HG03196 (cell line): ENCODE results near the gene HAL.
A peak's percentile ranks its signal among the peaks of the same experiment; 100 is the strongest.

Experiments used
- ATAC-seq: cut with Tn5 transposase; IDR thresholded peaks from one replicate; pipeline ENCODE4 v1.9.1; 2021; ENCODE audit not compliant: unreplicated experiment

Gene HAL, protein sequence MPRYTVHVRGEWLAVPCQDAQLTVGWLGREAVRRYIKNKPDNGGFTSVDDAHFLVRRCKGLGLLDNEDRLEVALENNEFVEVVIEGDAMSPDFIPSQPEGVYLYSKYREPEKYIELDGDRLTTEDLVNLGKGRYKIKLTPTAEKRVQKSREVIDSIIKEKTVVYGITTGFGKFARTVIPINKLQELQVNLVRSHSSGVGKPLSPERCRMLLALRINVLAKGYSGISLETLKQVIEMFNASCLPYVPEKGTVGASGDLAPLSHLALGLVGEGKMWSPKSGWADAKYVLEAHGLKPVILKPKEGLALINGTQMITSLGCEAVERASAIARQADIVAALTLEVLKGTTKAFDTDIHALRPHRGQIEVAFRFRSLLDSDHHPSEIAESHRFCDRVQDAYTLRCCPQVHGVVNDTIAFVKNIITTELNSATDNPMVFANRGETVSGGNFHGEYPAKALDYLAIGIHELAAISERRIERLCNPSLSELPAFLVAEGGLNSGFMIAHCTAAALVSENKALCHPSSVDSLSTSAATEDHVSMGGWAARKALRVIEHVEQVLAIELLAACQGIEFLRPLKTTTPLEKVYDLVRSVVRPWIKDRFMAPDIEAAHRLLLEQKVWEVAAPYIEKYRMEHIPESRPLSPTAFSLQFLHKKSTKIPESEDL

DNA sequence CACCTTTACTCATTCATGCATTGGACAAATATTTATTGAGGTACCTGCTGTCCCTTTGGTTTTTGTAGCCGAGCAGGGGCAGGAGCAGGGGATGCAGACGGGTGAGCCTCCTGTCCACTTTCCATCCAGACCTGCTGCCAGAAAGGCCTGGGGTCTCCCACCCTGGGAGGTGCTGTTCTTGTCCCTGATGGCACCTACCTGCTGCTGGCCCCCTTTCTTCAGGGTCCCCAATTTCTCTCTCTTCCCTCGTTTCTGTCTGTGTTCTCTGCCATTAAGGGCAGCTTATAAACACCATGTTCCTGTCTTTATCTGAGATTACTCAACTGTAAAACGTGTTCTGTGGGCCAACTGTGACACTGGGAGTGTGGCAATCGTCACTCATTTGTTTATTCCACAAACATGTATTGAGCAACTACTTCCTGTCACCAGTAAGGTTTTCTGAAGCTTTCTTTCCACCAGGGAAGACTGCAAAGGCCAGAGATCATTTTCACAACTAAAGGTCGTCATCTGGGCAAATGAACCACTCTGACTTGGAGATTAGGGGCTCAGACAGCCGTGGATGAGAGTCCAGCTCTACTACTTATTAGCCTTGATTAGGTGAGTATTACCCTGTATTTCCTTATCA is at the start of gene HAL:
Gene HAL (minus strand): TSS at position 311 of the 625 bp plus-strand sequence. CDS start 434 bp downstream, outside the sequence.
- no peak for ATAC-seq

DNA sequence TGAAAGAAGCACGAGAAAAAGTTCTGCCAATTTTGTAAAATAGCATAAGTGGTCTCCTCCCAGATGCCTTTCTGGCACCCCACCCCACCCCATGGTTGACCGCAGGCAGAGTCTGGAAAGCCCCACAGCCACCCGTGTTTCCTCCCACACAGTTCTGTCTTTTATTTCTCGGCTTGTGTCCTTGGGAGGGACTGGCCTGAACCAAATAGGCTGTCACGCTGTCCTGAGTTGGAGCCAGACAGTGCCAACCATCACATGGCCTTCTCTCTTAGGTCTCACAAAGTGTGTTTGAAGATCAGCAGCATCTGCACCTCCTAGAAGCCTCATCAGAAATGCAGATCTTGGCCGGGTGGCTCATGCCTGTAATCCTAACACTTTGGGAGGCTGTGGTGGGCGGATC is 49.4 kb upstream of the HAL start:
- no peak for ATAC-seq

DNA sequence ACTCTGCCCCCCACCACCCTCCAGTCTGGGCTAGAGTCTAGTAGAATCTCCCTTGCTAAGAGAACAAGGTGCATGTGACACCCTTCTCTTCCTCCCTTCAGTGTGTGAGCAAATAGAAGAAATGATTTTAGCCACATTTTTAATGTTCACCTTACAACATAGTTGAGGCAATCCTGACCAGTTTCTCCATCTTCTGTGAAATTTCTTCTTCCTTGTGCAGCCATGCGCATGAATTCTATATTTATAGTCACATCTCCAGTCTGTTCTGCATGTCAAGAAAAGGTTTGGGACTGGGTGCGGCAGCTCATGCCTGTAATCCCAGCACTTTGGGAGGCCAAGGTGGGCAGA is 48.8 kb upstream of the HAL start:
- ATAC-seq = no peak

DNA sequence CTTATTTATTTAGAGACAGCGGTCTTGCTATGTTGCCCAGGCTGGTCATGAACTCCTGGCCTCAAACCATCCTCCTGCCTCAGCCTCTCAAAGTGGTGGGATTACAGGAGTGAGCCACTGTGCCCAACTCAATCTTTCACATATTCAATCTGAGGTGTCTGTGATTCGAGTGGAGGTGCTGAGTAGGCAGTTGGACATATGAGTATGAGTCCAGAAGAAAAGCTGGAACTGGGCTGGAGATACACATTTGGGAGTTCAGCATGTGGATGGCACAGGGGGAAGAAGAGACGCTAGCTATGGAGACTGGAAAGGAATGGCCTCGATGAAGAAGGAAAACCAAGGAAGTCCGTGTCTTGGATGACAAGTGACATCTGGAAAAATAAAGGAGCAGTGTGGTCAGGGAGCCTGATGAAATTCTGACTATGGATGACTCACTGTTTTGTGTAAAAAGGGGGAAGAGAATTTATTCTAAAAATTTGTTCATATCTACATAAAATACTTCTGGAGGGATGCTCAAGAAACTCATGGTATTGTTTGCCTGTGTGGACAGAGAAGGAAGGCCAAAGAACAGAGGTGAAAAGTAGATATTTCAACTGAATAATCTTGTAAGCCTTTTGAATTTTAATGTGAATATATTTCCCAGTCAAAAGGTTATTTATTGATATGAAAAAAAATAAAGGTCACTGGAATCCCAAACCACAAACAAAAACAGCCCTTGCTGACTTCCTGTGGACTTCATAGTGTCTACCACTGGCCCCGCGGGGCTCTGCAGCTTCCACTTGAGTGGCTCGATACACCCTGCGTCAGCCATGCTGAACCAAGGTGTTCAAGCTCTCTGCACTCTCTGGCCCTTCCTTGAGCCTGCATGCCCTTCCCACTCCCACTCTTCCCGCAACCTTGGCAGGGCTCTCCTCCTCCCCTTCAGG is 48.1 kb upstream of the HAL start:
- no peak for ATAC-seq

DNA sequence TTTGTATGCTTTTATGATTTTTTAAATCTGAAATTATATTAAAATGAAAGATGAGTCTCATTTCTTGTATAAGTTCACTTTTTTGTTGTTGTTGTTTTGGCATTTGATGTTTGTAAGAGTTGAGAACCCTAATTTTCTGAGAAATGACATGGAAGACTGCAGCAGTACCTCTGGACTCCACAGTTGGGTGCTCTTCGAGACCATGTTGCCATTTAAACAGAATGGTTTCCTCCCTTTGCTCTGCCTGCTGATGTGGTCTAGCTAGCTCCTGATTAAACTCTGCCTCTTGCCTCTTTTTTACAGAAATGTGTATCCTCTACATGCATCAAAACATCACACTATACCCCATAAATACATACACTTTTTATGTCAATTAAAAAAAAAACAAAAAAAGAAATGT is 45.0 kb upstream of the HAL start:
- no peak for ATAC-seq

DNA sequence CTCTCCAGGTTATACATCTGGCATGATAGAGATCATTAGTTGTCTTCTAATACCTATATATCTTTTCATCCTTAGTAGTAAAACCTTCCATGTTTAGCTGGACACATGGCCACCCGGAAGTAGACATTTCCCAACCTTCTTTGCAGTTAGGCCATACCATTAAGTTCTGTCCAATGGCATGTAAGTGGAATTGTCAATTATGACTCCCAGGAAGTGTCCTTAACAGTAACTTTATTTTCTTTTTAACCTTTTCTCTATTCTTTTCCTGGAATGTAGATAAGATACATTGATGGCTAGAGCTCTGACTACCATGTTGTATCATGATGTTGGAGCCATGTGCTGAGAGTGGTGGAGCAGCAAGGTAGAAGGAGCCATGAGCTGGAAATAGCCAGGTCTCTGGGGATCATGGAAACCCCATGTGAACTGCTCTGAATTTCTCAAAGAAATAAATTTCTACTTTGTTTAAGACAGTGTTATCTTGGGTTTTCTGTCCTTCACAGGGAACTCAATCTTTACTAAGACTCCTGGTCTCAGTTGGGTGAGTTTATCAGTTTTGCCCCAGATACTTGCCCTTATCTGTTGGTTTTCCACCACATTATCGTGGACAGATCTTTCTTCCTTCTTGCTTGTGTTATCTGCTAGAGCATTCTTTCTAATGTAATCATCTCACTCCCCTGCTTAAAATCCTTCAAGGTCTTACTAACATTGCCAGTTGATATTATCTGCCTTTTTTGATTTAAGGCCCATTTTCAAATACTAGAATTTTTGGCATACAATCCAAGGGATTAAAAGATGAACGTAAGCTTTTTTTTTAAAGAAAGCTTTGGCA is 44.4 kb upstream of the HAL start:
- no peak for ATAC-seq

DNA sequence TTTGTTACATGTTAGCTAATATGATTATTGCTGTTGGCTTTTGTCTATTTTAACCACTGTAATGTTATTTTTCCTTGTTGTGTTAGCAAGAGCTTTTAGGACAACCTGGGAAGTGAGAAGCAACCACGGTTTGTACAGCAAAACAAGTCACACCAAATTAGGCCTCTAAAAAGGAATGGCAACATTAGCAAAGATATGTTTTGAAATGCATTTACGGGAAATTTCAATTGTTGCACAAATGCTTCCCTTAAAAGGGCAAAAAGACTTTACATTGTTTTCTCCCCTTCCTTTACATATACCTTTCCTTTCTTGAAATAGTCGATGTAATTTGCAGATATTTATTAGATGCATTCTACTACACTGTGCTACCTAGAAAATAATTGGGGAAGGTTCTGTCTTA is 43.4 kb upstream of the HAL start:
- ATAC-seq = no peak

DNA sequence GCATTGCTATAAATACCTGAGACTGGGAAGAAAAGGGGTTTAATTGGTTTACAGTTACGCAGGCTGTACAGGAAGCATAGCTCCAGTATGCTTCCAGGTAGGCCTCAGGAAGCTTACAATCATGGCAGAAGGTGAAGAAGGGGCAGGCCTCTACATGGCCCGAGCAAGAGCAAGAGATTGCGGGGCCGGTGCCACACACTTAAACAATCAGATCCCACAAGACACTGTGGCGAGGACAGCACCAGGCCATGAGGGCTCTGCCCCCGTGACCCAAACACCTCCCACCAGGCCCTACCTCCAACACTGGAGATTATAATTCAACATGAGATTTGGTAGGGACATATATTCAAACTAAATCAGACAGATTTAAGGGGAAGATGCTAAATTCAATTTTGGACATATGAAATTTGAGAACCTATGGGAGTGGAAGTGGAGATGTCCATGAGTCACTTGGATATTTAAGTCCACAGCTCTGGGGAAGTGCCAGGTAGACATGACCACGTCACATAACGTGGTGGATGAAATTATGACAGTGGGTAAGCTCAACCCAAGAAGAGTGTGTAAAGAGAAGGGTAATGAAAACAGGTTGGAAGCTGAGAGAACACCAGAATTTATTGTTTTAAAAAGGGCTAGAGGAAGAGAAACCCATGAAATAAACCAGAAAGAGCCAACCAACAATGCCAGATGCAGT is 40.8 kb upstream of the HAL start:
- ATAC-seq = no peak

DNA sequence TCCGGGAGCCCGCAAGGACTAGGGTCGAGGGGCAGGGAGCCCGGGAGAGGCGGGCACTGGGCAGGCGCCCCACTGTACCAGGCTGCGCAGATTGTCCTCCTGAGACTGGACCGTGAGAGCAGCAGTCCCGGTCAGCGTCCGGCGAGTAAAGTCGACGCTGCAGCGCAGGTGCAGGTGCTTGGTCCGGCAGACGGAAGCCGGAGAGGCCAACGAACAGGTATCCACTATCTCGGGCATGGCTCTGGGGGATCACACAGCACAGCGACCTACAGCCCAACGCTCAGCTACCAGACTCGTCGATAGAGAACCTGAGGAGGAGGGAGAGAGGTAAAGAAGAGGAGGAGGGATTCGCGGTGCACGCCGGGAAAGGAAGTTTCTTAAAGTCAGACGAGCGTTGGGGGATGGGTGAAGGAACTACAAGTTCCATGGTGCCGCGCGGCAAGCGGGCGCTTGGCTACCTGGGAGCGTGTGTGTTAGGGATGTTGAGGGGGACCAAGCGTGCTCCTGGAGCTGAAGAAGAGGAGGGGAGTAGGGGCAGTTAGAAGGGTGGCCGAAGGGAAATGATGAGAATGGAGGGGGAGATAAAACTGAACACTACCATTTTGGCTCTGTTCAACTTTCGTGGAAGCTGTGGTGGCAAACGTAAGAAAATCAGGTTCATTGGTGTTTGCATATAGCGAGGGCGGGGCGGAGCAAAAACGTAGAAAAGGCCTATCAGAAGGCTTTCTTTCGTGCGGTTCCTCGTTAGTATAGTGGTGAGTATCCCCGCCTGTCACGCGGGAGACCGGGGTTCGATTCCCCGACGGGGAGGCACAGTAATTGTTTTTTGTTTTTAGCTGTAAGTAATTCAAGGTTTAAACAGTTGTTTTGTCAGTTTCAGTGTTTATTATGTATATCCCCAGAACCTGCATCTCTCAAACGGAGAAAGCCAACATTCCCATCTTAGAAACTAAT is 39.4 kb upstream of the HAL start, which contains the start of gene LTA4H:
Gene LTA4H (minus strand): TSS at position 305 of the 954 bp plus-strand sequence. CDS start 68 bp downstream, at position 237.
- peak; percentile 95 for ATAC-seq

DNA sequence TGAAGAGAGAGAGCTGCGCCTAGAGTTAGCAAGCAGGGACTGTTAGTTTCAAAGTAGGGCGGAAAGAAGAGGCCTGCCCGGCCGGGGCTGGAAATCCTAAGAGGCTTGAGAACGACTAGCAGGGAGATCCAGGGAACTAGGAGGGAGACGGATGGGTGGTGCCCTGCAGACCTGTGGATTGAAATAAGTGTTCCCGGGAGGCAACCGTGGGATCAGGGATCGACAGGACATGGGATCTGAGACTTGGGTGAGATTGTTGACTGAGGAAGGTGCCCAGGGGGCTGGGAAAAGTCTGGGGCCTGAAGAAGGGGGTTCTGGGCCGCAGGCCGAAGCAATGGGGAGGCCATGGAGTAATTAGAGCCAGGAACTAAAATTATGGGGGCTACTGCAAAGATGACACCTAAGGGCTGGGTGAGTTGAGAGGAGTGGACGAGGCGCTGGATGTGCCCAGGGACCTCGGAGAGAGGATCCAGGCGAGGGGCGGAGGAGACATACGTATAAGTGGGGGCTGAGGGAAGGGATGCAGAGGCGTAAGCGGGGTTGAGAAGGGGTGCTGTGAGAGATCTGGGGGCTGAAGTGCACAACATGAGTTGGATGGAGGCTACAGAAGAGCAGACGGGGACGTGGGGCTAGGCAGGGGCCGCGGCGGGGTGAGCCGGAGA is 38.6 kb upstream of the HAL start:
- ATAC-seq = no peak

DNA sequence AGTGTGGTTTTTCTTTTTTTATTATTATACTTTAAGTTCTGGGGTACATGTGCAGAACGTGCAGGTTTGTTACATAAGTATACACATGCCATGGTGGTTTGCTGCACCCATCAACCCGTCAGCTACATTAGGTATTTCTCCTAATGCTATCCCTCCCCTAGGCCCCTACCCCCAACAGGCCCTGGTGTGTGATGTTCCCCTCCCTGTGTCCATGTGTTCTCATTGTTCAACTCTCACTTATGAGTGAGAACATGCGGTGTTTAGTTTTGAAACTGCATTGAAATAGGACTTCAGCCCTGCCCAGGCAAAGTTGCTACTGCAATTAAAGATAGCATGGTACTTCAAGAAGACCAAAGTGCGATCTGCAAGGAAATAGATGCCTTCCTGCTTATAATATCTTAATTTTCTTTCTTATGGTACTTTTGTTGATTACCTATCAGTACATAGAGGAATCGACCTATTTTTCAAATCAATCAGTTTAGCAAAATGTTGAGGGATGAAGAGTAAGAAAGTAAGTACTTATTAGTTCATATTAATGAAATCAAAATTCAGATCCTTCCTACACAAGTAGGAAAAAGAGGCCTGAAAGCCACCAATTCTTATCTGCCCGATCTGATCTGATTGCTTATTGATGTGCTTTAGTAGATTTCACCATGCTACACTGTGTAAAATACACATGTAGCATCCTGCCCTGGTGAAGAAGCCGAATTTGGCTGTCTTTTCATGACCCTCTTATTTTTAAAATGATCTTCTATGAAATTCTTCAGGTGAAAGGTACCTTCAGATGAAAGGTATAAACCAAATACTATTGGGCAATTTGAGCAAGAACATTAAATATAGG is 37.6 kb upstream of the HAL start:
- no peak for ATAC-seq

DNA sequence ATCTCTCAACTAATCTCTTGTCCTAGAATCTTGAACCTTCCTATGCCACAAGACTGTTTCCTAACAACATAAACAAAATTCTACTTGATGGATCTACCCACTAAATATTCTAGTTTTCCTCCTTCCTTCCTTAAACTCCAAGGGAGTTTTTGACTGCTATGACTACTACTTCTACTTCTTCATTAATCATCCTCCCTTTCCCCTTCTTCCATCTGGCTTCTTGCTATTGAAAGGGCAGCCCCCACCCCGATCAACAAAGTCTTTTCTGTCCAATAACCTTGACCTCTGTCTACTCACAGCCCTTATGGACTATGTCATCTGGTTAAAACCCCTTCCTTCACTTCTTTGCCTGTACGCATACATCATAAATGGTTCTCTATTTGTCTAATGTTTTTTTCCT is 33.7 kb upstream of the HAL start:
- ATAC-seq = no peak

DNA sequence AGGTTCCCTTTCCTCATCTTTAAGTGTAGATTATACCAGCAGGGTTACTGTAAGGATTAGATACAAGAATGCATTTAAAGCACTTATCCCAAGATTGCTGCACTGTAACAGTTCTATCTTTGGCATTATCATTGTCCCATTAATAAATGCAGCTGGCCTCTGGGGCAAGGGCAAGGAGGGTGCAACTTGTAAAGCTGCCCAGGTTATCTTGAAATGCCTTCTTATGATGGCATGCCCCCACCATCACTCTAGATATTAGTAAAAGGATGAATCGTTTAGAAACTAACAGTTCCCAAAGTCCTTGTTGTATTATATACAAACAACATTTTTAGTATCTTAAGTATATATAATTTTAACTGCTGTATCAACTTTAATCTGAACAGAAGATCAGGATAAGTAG is 32.4 kb upstream of the HAL start:
- ATAC-seq = no peak

DNA sequence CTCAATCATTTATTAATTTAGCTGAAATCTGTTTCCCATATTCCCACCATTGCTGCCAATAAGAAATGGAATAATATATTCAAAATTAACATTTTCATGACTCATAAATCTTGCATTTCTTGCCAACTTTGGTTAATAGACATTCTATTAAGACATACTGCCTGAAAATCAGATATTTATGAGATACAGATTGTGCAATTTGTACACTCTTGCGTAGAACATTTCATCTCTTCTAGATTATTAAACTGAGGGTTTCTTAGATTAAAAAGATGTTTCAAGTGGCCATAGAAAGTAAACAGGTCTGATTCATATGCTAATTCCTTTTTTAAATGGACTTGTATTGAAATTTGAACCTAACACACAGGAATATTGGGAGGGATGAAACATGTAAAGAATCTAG is 30.2 kb upstream of the HAL start:
- no peak for ATAC-seq

DNA sequence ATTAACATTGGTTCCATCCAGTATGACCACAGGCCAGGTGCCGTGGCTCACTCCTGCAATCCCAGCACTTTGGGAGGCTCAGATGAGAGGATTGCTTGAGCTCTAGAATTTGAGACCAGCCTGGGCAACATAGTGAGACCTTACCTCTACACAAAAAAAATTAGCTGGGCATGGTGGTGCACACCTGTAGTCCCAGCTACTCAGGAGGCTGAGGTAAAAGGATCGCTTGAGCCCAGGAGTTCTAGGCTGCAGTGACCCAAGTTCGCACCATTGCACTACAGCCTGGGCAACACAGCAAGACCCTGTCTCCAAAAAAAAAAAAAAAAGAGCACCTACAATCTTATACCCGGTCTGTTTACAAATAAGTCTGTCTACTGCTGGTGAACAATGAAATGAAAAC is 29.4 kb upstream of the HAL start:
- no peak for ATAC-seq

DNA sequence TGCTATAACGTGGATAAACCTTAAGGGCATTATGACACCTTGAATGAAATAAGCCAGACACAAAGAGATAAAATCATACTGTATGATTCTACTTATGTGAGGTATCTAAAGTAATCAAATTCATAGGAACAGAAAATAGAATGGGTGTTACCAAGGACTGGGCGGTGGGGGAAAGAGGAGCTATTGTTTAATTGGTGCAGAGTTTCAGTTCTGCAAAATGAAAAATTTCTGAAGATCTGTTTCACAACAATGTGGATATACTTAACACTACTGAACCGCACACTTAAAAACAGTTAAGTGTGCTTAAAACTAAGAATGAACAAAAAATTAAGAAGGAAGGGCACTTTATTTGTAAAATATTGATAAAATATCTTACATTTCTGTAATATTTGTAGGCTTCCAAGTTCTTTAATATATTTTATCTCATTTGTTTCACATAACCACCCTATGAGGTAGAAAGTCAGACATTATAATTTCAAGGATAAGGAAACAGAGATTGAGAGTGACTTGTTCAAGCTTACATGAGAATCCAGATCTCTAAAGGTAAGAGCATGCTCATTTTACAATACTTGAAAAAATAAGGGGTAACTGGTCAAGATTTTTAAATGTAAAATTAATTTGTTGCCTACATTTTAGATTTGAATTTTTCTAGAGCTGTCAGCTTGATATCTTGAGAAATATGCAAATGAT is 24.3 kb upstream of the HAL start:
- peak; percentile 95 for ATAC-seq
